PC-9 (cell line): ENCODE measurements around the gene ALK. TPM values are rescaled to one million over a fixed set of nuclear protein-coding genes. Genes with fewer than 3 reads are reported as not detected.
A peak's percentile ranks its signal among the peaks of the same experiment; 100 is the strongest.

Experiments used
- BruUV-seq: library from RNA; stranded (reverse); fragments of 400-500 nt; replicated peaks from 2 replicates; lab custom pipeline; 2021; lab: Mats Ljungman, UMichigan
- CTCF ChIA-PET: fragments of 300-600 bp; sonication (Branson Sonifier 250); formaldehyde crosslinking; loops from one replicate; lab custom pipeline; 2022; ENCODE audit warnings: antibody characterized with exemption; lab: Charles Lee
- POLR2A ChIA-PET: fragments of 300-600 bp; sonication (Branson Sonifier 250); formaldehyde crosslinking; loops from one replicate; lab custom pipeline; 2022; ENCODE audit warnings: antibody characterized with exemption; ENCODE audit not compliant: unreplicated experiment; lab: Charles Lee
- DNase-seq, 2 experiments: peaks; one replicate each; pipeline versions ENCODE4 v3.0.0 to v3.0.0-alpha.2; 2015 to 2022; ENCODE audit warnings: mixed read lengths in 1 of 2
- H2AFZ ChIP-seq: fragments of 200-600 bp; sonication (generic); 2 replicates; pipeline ENCODE4 v1.8.1; 2017; ENCODE audit warnings: antibody characterized with exemption
- H3F3A ChIP-seq: fragments of 200-600 bp; sonication (generic); 2 replicates; pipeline ENCODE4 v1.8.1; 2017; ENCODE audit warnings: antibody characterized with exemption, mild to moderate bottlenecking, low read depth; ENCODE audit not compliant: insufficient read depth
- H3K27ac ChIP-seq: fragments of 200-600 bp; sonication (generic); 2 replicates; pipeline ENCODE4 v1.6.1; 2016; ENCODE audit warnings: mixed run types
- H3K27me3 ChIP-seq: fragments of 200-600 bp; sonication (generic); 2 replicates; pipeline ENCODE4 v1.6.1; 2016; ENCODE audit warnings: low read depth, mixed run types; ENCODE audit not compliant: insufficient read depth
- H3K36me3 ChIP-seq: fragments of 200-600 bp; sonication (generic); 2 replicates; pipeline ENCODE4 v1.6.1; 2016; ENCODE audit warnings: low read depth, mixed run types
- H3K4me1 ChIP-seq: fragments of 200-600 bp; sonication (generic); replicated peaks from 2 replicates; pipeline ENCODE4 v1.6.1; 2016; ENCODE audit warnings: mixed run types; ENCODE audit not compliant: insufficient read depth
- H3K4me2 ChIP-seq: fragments of 200-600 bp; sonication (generic); 2 replicates; pipeline ENCODE4 v1.6.1; 2017; ENCODE audit warnings: mixed run types
- H3K4me3 ChIP-seq: fragments of 200-600 bp; sonication (generic); 2 replicates; pipeline ENCODE4 v1.6.1; 2016; ENCODE audit warnings: mixed run types
- H3K79me2 ChIP-seq: fragments of 200-600 bp; sonication (generic); 2 replicates; pipeline ENCODE4 v1.6.1; 2017; ENCODE audit warnings: low read depth, mixed run types
- H3K9me2 ChIP-seq: fragments of 200-600 bp; sonication (generic); 2 replicates; pipeline ENCODE4 v1.8.1; 2017; ENCODE audit warnings: mild to moderate bottlenecking; ENCODE audit not compliant: insufficient read depth
- H3K9me3 ChIP-seq: fragments of 200-600 bp; sonication (generic); 2 replicates; pipeline ENCODE4 v1.8.1; 2016; ENCODE audit warnings: low read depth; ENCODE audit not compliant: insufficient read depth
- H4K20me1 ChIP-seq: fragments of 200-600 bp; sonication (generic); 2 replicates; pipeline ENCODE4 v1.8.1; 2017; ENCODE audit not compliant: insufficient read depth
- EZH2 ChIP-seq: fragments of 200-600 bp; sonication (generic); IDR thresholded peaks from 2 replicates; pipeline ENCODE4 v1.8.0; 2017; ENCODE audit warnings: antibody characterized with exemption, low read depth
- intact Hi-C: fragments of 100-400 bp; cut with micrococcal nuclease; formaldehyde crosslinking; loops from one replicate; pipeline ENCODE4 v1.10.0; 2022; ENCODE audit not compliant: unreplicated experiment
- total RNA-seq: library from RNA; stranded (reverse); gene quantifications from 2 replicates; pipeline ENCODE4 v1.2.3, GENCODE V29; 2021
- TF ChIP-seq, protein P1 (sequence below): fragments of 200-600 bp; sonication (generic); conservative IDR thresholded peaks from 2 replicates; pipeline ENCODE4 v1.6.1; 2017; ENCODE audit warnings: mixed run types, antibody characterized with exemption, mild to moderate bottlenecking, moderate library complexity

ALK gene
- total RNA-seq, 1 experiment from 2014 or later = not detected

DNA sequence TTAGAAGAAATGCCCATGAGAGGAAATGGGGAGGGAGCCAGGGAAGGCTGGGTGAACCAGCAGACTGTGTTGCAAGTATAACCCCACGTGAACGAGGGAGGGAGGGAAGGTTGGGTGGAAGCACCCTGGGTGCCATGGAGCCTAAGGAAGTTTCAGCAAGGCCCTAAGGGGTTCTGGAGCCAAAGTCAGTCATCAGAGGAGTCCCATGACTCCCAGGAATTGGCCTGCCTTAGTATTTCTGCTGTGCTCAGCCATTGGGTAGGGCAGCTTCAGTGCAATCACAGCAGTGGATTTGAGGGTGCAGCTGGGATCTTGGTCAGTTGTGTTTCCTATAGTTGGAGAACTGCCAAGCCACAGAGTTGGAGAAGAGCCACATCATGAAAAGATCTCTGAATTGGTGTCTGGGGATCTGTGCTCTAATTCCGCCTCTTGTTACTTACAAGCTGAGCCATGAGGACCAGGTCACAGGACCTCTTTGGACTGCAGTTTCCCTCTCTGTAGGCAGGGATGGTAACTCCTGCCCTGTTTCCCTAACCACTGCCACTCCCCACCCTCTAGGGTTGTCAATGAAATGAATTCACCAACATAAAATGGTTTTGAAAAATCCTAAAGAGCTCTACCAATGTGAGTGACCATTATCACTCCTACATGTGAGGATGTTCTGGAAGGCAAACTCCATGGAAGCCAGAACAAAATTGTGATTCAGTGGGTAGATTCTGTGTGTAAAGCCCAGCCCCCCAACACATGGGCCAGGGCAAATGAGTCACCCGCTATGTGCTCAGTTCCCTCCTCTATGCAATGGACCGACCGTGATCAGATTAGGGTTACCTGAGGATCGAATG is 697.3 kb downstream of the ALK start:
- peaks cover 35% of the 10 kb centered on the region for H3K27me3 ChIP-seq
- no TSS peak for BruUV-seq
- DNase-seq = peak; percentile 71 to 73
- TF ChIP-seq, protein P1, sequence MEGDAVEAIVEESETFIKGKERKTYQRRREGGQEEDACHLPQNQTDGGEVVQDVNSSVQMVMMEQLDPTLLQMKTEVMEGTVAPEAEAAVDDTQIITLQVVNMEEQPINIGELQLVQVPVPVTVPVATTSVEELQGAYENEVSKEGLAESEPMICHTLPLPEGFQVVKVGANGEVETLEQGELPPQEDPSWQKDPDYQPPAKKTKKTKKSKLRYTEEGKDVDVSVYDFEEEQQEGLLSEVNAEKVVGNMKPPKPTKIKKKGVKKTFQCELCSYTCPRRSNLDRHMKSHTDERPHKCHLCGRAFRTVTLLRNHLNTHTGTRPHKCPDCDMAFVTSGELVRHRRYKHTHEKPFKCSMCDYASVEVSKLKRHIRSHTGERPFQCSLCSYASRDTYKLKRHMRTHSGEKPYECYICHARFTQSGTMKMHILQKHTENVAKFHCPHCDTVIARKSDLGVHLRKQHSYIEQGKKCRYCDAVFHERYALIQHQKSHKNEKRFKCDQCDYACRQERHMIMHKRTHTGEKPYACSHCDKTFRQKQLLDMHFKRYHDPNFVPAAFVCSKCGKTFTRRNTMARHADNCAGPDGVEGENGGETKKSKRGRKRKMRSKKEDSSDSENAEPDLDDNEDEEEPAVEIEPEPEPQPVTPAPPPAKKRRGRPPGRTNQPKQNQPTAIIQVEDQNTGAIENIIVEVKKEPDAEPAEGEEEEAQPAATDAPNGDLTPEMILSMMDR = no peak
- TF ChIP-seq EZH2 = no peak
- no peaks in the 10 kb centered on the region for H3K9me3 ChIP-seq
- no peak overlapping the region for H3K4me3 ChIP-seq
- H3K27ac ChIP-seq = no peak overlapping the region
- H3F3A ChIP-seq = peaks cover 7% of the 10 kb centered on the region; the same call in 1 of the 2 replicates
- H3K36me3 ChIP-seq = no peaks in the 10 kb centered on the region
- peaks cover 14% of the 10 kb centered on the region; the same call in 1 of the 2 replicates for H3K4me1 ChIP-seq
- H4K20me1 ChIP-seq = no peaks in the 10 kb centered on the region
- H3K79me2 ChIP-seq = no peaks in the 10 kb centered on the region
- no peaks in the 10 kb centered on the region for H3K9me2 ChIP-seq
- CTCF ChIA-PET = interaction anchor here (0.6 kb wide), 1 partner anchor 137 kb away, joined by 7 read pairs; no protein-coding TSS in a partner anchor
- intact Hi-C loops = no loop called here
- no peak overlapping the region for H3K4me2 ChIP-seq
- no peak overlapping the region for H2AFZ ChIP-seq
- POLR2A ChIA-PET = no interaction called here

DNA sequence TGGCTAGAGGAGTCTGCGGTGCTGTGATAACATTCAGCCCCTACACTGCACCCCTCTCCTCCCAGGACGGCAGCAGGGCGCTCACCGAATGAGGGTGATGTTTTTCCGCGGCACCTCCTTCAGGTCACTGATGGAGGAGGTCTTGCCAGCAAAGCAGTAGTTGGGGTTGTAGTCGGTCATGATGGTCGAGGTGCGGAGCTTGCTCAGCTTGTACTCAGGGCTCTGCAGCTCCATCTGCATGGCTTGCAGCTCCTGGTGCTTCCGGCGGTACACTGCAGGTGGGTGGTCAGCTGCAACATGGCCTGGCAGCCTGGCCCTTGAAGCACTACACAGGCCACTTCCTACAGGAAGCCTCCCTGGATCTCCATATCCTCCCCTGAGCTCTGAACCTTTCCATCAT is 698.1 kb downstream of the ALK start:
- POLR2A ChIA-PET = no interaction called here
- no peak overlapping the region for H3K4me2 ChIP-seq
- TF ChIP-seq, protein P1 = no peak
- no peak for TF ChIP-seq EZH2
- no peaks in the 10 kb centered on the region for H3K9me2 ChIP-seq
- H3K27me3 ChIP-seq = peaks cover 29% of the 10 kb centered on the region
- intact Hi-C loops = no loop called here
- H3K9me3 ChIP-seq = no peaks in the 10 kb centered on the region
- CTCF ChIA-PET = interaction anchor here (0.6 kb wide), 1 partner anchor 83 kb away, joined by 3 read pairs; no protein-coding TSS in a partner anchor
- no peaks in the 10 kb centered on the region for H4K20me1 ChIP-seq
- no peak overlapping the region for H3K27ac ChIP-seq
- BruUV-seq = no TSS peak
- no peaks in the 10 kb centered on the region for H3K79me2 ChIP-seq
- peaks cover 14% of the 10 kb centered on the region; the same call in 1 of the 2 replicates for H3K4me1 ChIP-seq
- no peak overlapping the region for H2AFZ ChIP-seq
- no peak for DNase-seq
- no peaks in the 10 kb centered on the region for H3K36me3 ChIP-seq
- H3K4me3 ChIP-seq = no peak overlapping the region
- peaks cover 7% of the 10 kb centered on the region; the same call in 1 of the 2 replicates for H3F3A ChIP-seq

DNA sequence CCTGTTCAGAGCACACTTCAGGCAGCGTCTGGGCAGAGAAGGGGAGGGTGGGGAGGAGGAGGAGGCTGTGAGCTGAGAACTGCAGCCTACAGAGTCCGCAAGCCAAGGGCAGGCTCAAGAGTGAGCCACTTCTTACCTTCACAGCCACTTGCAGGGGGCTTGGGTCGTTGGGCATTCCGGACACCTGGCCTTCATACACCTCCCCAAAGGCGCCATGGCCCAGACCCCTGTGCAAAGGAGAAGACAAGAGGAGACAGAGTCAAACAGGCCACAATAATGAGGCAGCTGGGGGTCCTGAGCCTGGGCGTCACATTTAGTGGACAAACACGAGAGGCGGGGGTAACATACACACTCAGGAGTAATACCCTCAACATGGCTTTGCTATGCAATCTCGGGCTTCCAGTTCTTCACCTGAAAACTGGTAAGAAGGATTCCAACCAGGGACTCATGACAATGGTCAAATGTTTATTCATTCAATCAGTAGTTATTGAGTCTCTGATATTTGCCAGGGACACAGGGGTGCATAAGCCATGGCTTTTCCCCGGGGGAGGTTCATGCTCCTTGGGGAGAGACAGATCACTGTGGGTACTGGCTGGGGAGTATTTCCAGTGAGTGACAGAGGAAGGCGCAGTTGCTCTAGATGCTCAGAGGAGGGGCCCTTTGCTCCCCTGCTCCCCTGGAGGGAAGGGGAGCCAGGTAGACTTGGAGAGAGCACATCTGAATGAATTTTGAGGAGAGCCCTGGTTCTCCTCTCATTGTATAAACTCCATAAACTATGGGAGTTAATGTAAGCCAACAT is 698.8 kb downstream of the ALK start:
- no peak overlapping the region for H2AFZ ChIP-seq
- POLR2A ChIA-PET = no interaction called here
- no peaks in the 10 kb centered on the region for H3K9me2 ChIP-seq
- no peaks in the 10 kb centered on the region for H3K79me2 ChIP-seq
- H3F3A ChIP-seq = peaks cover 7% of the 10 kb centered on the region; the same call in 1 of the 2 replicates
- no peak for DNase-seq
- no peak for TF ChIP-seq EZH2
- TF ChIP-seq, protein P1 = no peak
- CTCF ChIA-PET = interaction anchor here (0.6 kb wide), 1 partner anchor 84 kb away, joined by 3 read pairs; no protein-coding TSS in a partner anchor
- BruUV-seq = no TSS peak
- H4K20me1 ChIP-seq = no peaks in the 10 kb centered on the region
- no peaks in the 10 kb centered on the region for H3K36me3 ChIP-seq
- H3K9me3 ChIP-seq = no peaks in the 10 kb centered on the region
- peaks cover 23% of the 10 kb centered on the region; the same call in 1 of the 2 replicates for H3K27me3 ChIP-seq
- H3K27ac ChIP-seq = no peak overlapping the region
- intact Hi-C loops = no loop called here
- peaks cover 14% of the 10 kb centered on the region; the same call in 1 of the 2 replicates for H3K4me1 ChIP-seq
- H3K4me2 ChIP-seq = no peak overlapping the region
- no peak overlapping the region for H3K4me3 ChIP-seq
